NOMO-1 treated with DMSO at 0.1 percent for 48 hours (cell line): ENCODE data around the gene FAM210A.
A peak's percentile ranks its signal among the peaks of the same experiment; 100 is the strongest.
"Not testable (repeated sequence)": the region's sequence is repeated elsewhere in the genome, so short reads cannot be mapped to it uniquely, and the experiment has no call there.

Experiments used
- DNase-seq: peaks from one replicate; lab custom pipeline; 2025; ENCODE audit not compliant: unreplicated experiment; lab: John Stamatoyannopoulos, UW

Gene FAM210A

DNA sequence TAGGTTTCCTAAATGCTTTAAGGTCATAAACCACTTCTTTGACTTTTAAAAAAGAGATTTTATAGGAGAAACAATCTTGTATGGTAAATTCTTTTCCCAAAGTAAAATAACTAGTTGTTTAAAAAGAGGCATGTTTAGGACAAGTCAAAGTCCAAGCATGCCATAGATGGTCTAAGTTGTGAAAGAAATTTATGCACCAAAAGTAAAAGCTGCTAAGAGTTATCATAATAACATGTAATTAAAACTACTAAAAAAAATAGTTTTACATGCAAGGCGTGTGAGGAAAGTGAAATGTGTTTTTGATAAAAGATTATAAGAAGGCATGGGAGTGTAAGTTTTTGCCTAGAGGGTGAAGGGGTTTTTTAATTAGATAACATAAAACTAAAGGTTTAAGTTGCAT is 22.5 kb downstream of the FAM210A start:
- no peak for DNase-seq

DNA sequence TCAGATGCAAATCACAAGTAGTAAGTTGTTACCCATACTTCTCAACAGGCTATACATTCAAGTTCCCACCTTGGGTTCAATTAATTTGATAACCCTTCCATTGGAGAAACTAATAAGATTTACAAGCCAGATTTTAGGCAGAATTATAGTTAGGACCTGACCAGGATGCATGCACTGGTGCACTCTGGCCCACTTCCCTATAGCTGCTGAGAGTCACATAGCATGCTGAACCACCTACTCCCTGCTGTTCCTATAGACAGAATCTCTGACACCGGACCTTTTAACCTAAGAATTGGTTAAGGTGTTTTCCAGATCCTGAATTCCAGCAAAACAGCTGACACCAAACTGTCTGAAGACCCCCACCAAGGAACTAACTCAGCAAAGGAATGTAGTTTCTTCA is 26.2 kb downstream of the FAM210A start:
- DNase-seq: no peak

DNA sequence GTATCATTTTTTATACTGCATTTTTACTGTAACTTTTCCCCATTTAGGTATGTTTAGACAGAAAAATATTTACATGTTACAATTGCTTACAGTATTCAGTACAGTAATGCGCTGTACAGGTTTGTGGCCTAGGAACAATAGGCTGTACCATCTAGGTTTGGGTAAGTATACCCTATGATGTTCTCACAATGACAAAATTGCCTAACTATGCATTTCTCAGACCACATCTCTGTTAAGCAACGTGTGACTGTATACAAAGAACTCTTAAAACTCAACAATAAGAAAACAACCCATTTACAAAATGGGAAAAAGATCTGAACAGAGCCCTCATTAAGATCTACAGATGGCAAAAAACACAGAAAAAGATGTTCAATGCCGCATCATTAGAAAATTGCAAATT is 29.4 kb downstream of the FAM210A start:
- DNase-seq: no peak

DNA sequence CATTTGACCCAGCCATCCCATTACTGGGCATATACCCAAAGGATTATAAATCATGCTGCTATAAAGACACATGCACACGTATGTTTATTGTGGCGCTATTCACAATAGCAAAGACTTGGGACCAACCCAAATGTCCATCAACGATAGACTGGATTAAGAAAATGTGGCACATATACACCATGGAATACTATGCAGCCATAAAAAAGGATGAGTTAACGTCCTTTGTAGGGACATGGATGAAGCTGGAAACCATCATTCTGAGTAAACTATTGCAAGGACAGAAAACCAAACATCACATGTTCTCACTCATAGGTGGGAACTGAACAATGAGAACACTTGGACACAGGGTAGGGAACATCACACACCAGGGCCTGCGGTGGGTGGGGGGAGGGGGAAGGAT is 31.0 kb downstream of the FAM210A start:
- DNase-seq: not testable (repeated sequence)

DNA sequence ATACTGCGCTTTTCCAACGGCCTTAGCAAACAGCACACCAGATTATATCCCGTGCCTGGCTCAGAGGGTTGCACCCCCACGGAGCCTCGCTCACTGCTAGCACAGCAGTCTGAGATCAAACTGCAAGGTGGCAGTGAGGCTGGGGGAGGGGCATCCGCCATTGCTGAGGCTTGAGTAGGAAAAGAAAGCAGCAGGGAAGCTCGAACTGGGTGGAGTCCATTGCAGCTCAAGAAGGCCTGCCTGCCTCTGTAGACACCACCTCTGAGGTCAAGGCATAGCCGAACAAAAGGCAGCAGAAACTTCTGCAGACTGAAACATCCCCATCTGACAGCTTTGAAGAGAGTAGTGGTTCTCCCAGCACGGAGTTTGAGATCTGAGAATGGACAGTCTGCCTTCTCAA is 36.3 kb downstream of the FAM210A start:
- not testable (repeated sequence) for DNase-seq

DNA sequence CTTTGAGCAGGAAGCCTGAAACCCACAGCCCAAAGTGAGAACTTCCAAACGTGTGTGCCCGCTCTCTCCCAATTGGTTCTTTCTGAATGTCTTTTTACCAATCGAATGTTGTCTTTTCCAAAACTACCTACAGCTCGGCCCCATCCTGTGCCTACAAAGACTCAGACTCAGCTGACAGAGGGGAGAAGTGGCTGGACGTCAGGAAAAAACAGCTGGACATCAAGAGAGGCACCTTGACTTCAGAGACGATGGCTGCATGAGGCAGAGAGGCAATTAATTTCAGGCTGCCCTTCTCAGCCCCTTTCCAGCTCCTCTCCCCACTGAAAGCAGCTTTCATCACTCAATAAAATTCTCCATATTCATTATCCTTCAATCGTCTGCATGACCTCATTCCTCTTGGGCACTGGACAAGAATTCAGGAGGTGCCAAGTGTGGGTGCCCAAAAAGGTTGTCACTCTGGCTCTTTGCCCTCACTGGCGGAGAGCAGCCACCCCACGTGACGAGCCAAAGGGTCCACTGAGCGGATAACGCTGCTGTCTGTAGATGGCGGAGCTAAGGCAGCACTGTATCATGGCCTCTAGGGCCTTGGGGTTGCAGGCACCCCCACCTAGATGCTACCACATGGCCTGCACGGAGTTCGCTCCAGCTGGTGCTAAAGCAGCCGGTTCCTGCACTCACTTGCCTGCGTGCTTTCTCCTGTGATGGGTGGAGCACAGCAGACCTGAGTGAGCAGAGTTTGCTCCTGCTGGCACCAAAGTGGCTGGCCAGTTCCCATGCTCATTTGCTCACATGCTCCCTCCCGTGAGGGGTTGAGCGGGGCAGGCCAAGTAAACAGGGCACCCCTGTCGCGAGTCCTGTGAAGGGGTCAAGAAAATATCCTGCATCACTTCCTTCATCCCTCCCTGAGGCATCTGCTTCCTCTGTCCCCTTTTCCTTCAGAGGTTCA is 37.9 kb downstream of the FAM210A start:
- DNase-seq: no peak

DNA sequence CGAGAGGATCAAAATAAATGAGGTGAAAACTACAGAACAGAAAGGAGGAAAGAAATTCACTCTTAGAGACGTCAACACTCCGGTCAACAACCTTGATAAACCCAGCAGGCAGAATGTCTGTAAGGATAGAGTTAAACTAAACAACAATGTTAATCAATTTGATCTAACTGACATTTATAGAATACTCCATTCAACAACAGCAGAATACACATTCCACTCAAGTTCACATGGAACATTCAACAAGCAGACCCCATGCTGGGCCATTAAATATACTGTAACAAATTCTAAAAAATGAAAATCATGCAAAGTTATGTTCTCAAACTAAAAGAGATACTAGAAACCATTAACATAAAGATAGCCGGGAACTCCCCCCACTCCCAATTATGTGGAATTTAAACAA is 41.8 kb downstream of the FAM210A start:
- DNase-seq: no peak

DNA sequence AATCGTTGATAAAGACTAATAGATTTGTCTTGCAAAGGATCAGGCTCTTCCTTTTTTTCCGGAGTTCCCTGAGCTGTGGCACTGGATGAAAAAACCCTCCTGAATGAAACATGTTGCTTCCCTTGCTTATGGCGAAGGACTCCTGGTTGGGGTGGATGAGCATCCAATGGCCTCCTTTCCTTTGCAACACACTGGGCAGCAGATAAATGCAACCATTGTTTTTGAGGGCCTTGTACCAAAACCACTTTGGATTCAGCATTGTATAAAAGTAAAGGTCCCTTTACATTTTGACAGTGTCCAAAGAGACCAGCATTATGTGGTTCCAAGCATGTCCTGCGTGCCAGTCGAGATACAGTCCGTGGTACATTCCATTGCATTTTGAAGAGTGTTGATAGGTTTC is 44.7 kb downstream of the FAM210A start:
- DNase-seq: no peak

DNA sequence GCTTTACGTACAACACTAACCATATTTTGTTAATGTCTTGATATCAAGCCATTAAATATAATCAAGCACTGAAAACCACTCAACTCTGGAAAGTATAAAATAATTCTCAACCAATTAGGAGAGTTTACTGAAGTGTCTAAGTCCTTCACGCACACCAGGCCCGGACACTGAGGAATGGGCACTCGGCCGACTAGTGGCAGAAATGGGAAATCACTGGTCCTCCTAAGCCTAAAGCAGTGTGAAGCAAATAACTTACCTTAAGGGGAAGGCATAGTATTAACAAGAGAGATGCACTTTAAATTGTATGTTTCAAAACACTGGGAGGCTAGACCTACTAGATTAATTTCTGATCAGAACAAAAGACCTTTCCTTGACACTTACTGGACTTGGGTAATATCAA is 45.7 kb downstream of the FAM210A start:
- no peak for DNase-seq

DNA sequence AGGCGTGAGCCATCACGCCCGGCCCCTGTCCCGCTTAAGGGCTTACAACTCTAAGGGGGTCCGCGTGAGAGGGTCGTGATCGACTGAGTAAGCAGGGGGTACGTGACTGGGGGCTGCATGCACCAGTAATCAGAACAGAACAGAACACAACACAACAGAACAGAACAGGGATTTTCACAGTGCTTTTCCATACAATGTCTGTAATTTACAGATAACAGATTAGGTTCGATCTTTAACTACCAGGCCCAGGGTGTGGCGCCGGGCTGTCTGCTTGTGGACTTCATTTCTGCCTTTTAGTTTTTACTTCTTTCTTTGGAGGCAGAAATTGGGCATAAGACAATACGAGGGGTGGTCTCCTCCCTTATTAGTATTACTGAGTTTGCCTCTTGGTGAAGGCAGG is 49.0 kb downstream of the FAM210A start:
- DNase-seq: not testable (repeated sequence)

DNA sequence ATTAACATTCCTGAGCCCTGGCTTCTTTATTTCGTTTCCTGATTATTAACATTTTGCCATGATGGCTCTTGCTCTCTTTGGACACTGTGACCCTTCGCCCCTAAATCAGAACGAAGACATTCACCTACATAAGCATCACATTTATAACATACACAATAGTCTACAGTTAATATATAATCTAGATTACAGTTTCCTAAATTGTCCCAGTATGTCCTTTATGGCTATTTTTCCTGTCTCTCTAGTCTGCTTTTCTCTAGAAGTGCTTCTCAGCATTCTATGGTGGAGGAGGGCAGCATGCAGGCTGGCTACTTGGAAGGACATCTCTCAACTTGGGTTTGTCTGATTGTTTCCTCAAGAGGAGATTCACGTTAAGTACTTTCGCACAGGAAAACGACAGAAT is 49.9 kb downstream of the FAM210A start:
- DNase-seq: peak; percentile 14

DNA sequence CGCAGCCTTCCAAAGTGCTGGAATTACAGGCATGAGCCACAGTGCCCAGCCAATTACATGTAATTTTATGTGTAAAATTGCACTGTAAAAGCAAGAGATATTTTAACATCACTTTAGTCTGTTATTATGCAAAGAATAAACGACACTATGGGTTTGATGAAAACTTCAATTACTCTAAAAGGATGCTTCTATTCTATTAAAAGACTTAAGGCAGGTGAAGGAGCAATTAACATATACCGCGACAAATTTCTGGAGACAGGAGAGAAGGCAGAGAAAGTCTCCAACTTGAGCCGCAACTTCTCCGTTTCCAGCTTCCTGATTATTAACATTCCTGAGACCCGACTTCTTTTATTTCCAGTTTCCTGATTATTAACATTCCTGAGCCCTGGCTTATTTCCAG is 53.7 kb downstream of the FAM210A start:
- peak; percentile 2 for DNase-seq

DNA sequence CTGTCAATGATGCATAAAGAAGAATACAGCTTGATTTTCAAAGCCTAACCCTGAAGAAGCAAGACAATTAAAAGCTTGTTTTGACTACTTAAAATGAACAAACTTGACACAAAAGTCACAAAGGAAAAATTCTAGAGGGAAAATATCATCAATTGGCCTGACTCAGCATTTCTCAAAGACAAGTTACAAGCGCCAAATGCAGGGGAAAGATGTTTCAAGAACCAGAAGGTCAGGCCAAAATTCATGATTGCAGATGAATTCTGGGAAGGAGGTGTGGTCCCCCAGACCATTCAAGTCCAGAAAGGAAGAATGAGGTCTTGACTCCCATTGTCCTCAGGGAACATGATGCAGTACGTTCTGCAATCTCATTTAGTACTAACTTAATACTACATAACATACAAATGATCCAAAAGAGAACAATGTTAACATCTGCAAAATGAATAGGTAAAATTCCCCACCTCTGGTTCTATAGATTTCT is 64.5 kb downstream of the FAM210A start:
- DNase-seq: no peak

DNA sequence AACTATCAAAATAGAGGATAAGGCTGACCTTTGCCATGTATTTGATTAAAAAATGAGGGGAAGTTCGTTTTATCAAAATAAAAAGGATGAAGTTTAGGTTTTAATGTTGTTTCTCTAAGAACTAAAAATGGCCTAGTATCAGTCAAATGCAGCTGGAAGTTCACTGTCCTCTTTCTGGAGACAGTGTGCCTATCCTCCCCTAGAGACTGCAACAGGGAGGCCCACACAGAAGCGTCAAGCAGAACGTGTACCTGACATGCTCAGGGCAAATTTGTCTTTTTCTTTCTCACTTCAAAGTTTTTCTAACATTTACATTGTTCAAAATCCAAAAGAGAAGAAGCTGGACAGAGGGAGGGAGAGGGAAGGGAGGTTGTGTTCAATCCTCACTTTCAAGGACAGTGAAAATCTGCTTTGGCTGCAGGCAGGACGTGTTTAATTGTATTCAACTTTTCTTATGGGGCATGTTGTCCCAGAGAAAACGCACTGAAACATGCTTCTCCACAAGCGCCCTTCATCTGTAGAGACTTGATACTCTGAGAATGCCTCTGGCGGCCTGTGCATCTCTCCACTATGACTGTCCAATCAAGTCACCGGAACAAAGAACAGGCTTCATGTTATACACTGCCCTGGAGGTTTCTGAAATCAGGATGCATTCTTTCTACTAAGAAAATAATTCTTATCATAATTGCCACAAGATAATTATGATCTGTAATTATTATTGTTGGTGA is 65.1 kb downstream of the FAM210A start:
- DNase-seq: no peak

DNA sequence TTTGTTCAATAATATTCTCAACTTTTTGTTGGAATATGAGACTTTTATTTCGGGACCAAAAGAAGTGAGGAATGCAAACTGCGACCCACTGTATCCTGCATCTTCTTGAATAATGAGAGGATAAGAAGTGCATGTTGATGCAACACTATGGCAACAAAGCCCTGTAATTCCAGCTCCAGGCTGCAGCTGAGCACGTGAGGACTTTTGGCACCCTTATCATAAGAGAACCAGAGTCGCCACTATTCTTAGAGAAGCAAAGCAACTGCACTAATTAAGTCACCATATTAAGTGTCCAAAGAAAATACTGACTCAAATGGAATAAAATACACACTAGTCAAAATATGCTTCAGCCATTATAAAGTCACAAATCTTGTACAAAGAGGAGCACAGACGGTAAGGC is 65.8 kb downstream of the FAM210A start:
- no peak for DNase-seq

DNA sequence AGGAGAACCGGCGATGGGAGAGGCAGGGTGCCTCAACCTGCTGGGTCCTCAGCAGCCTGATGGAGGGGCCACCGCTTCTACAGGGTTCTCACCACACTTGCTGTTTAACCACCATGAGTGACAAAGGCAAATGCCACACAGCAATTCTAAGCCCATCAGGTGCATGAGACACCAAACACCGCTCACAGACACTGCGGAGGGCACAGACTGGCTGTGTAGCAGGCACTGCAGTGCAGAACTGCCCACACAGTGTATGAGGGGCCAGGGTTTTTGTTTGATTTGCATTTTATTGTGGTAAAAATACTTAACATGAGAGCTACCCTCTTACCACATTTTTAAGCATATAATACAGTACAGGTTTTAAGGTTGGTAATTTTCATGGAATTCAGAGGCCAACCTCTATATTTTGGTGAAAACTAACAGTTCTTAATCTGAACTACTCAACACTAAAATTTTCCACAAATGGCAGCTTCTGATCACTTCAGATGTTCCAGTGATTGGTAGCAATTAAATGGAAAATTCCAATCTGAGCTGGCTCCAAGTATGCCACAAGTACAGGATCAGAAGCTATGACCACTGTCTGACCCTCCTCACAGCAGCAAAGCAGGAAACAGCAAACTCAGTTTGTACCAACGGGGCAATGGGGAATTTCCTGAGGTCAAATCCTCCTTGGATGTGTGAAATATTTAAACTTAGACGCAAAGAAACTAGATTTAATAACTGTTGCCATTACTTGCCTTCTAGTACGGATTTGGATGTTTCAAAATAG is 67.7 kb downstream of the FAM210A start:
- no peak for DNase-seq

DNA sequence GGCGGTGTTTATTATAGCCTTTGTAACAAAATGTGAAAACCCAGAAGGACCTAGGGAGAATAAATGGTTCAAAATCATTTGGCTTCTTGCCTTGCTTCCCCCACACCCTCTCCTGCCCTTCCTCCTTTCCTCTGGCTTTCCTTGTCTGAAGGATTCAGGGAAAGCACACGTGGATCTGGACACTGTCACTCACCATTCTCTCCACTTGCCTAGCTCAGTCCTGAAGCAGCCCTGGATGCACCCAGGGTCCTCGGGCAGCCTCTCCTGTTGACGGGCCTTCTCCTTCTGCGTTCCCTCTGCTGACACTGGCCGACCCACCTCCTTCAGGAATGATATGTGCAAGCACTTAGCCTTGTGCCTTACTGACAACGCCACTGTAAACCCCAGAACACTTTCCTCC is 68.4 kb downstream of the FAM210A start:
- DNase-seq: no peak

DNA sequence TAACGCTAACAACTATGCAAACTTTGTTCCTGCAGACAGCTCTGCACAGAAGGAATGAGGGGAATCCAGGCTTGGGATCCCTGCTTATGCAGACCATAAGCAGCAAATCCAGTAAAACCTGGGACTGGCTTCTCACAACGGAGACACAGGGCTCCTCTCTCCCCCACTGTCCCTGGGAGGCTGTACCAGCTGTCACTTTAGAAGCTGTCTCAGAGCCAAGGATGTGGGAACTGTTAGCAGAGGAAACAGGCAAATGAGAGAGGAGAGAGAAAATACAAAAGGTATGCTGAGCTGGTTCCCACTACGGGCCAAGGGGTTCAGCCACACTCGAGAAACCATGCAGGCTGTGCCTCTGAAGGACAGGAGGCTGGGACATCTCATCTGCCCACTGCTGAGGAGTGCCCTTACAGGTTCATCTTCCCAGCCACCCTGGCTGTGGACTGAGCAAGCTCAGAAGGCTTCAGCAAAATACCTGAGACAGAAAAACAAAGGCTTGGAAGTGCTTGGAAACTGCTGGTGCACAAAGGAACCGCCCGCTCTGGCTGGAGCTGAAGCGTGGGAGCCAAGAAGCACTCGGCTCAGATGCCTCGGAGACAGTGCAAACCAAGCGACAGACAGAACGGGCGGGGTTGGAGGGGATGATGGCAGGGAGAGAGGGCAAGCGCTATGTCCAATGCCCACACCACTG is 72.5 kb downstream of the FAM210A start:
- DNase-seq: no peak

DNA sequence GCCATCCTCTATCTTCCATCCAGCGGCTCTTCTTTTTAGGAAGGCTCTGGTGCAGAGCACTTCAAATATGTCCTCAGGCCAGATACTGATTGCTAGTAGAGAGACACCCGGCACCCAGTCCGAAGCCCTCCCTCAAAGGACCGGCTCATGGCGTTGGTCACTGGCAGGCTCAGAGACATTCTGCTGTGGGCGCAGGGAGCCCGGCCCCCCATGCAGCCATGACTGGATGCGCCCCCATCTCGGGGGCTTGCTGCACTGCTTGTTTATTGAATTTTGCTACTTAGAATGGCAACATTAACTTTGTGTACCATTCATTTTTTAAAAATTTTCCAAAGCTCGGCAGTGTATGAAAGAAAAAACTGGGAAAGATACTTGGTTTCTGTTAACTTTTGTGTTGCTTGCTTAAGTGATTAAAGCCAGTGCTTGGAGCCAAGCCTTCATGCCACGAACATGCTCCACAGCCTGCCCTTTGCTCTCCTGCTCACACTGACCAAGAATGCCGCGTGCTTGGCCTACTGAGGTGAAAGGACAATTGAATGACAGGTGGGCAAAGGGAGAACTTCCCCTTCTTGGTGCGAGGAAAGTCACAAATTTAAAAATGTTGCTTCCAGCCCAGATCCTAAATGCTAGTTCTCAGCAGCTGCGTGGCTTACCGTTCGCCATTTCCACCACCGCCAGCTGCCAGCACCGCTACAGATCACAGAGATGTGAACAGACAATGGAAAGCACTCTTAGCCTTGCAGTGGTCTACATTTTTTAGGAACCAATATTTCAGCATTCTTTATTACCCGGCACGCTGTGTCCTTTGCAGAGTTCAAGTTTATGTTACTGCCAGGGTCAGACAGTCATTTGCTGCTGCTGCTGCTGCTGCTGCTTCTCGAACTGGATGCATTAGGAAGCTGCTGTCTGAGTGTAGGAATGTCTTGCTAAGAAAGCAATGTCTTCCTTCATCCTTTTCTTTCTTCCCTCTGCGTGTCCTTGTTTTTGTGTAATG is 76.7 kb downstream of the FAM210A start:
- DNase-seq: no peak

DNA sequence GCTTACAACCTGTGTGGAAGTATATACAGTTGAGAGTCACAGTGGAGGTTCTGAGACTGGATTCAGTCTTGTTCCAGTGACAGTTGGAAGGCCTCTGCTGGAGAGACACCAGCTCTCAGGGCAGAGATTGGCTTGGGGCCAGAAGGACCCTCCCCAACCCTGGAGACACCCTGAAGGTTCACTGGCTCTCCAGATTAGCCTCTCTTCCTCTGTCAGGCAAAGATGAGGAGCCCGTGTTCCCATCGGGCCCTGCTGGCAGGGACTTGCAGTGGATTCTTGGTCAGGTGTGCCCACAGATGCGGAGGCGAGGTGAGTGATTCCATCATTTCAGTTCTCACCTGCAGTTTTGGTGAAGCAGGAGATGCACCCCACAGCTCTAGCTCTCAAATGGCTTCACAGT is 78.6 kb downstream of the FAM210A start:
- no peak for DNase-seq
